ENCODE measurements around the gene SLC39A6.

DNA sequence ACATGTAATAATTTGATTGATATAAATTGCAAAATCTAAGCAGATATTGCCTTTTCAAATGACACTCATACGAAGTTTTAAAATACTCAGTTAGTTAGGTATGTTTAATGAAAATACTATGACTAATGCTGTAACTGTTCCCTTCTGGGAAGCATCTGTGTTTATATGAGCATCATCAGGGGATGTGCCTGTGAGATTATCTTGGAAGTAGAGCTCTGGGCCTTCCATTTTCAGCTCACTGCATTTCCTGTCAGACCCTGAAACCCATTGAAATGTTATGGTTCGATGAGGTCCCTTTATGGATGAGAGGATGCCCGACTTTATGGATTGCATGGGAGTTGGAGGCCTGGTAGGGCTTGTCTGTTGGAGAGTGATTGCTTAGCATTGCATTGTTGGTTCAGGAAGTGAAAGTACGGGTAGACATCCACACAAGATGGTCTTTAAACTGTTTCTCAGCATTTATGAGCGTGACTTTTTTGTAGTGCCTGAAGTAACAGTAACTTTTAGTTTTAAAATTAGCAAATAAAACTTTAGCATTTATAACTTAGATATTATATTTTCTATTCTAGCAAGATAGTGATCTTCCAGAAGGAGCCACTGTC, 29.2 kb upstream of the SLC39A6 start:
- TF ChIP-seq, protein P1, sequence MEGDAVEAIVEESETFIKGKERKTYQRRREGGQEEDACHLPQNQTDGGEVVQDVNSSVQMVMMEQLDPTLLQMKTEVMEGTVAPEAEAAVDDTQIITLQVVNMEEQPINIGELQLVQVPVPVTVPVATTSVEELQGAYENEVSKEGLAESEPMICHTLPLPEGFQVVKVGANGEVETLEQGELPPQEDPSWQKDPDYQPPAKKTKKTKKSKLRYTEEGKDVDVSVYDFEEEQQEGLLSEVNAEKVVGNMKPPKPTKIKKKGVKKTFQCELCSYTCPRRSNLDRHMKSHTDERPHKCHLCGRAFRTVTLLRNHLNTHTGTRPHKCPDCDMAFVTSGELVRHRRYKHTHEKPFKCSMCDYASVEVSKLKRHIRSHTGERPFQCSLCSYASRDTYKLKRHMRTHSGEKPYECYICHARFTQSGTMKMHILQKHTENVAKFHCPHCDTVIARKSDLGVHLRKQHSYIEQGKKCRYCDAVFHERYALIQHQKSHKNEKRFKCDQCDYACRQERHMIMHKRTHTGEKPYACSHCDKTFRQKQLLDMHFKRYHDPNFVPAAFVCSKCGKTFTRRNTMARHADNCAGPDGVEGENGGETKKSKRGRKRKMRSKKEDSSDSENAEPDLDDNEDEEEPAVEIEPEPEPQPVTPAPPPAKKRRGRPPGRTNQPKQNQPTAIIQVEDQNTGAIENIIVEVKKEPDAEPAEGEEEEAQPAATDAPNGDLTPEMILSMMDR (optimal IDR thresholded peaks at IDR 0.05 in 1 of 3, IDR thresholded peaks at IDR 0.05 in 1 of 3, conservative IDR thresholded peaks at IDR 0.05 in 1 of 3; ENCODE audit: extremely low read depth in 1 of 3, insufficient read depth in 2 of 3, low read length in 3 of 3), result no peak
- no peak for TF ChIP-seq EZH2 (IDR thresholded peaks at IDR 0.05; ENCODE audit: low read length)
